T-helper 2 cell treated with Interferon-gamma antibody and Interleukin-4, amounts not matched to agents 5 μg/mL and 100 μg/mL, for 36 hours (primary cell): ENCODE data around the gene PDPK1.

Source experiments
- DNase-seq: peaks from one replicate; pipeline ENCODE4 v3.0.0; 2021; ENCODE audit warnings: low spot score
- H3K27ac Mint-ChIP-seq: one replicate; pipeline ENCODE4 v1.8.0; 2021; ENCODE audit warnings: mild to moderate bottlenecking, mixed read lengths
- H3K27me3 Mint-ChIP-seq: one replicate; pipeline ENCODE4 v1.8.0; 2021; ENCODE audit warnings: low read depth, mixed read lengths
- H3K36me3 Mint-ChIP-seq: one replicate; pipeline ENCODE4 v1.8.0; 2021; ENCODE audit warnings: low read depth, mixed read lengths
- H3K4me1 Mint-ChIP-seq: one replicate; pipeline ENCODE4 v1.8.0; 2021; ENCODE audit warnings: low read depth, mixed read lengths
- H3K4me3 Mint-ChIP-seq: one replicate; pipeline ENCODE4 v1.8.0; 2022; ENCODE audit warnings: mild to moderate bottlenecking, moderate library complexity, mixed read lengths
- H3K9me3 Mint-ChIP-seq: one replicate; pipeline ENCODE4 v1.8.0; 2021; ENCODE audit warnings: mixed read lengths

PDPK1 gene

GRCh38 chr16:2537451-2538379, at the start of gene PDPK1:
Gene PDPK1 (plus strand): TSS chr16:2538021. CDS start chr16:2538113, 92 bp downstream.
- H3K9me3 Mint-ChIP-seq: no peaks in the 10 kb centered on the region
- H3K27me3 Mint-ChIP-seq: no peaks in the 10 kb centered on the region
- peaks cover 21% of the 10 kb centered on the region for H3K4me1 Mint-ChIP-seq
- DNase-seq: peak; percentile 94
- peak within 1 kb of the TSS; percentile 92 for H3K27ac Mint-ChIP-seq
- peaks cover 15% of the 10 kb centered on the region for H3K36me3 Mint-ChIP-seq
- H3K4me3 Mint-ChIP-seq: peak within 1 kb of the TSS; percentile 91

GRCh38 chr16:2489581-2489980, 48.2 kb upstream of the PDPK1 start:
- peaks cover 10% of the 10 kb centered on the region for H3K4me1 Mint-ChIP-seq
- no peak for DNase-seq
- no peak overlapping the region for H3K27ac Mint-ChIP-seq
- H3K36me3 Mint-ChIP-seq: no peaks in the 10 kb centered on the region
- peaks cover 2% of the 10 kb centered on the region for H3K27me3 Mint-ChIP-seq
- no peak overlapping the region for H3K4me3 Mint-ChIP-seq
- H3K9me3 Mint-ChIP-seq: no peaks in the 10 kb centered on the region

- H3K27ac Mint-ChIP-seq: no peak overlapping the region
- no peak for DNase-seq
- H3K36me3 Mint-ChIP-seq: no peaks in the 10 kb centered on the region
- H3K4me1 Mint-ChIP-seq: peaks cover 10% of the 10 kb centered on the region
- peaks cover 2% of the 10 kb centered on the region for H3K27me3 Mint-ChIP-seq
- no peak overlapping the region for H3K4me3 Mint-ChIP-seq
- H3K9me3 Mint-ChIP-seq: no peaks in the 10 kb centered on the region
These were observed 47.4 kb upstream of the PDPK1 start for GRCh38 chr16:2490190-2491105.

- Mint-ChIP-seq H3K9me3 (no peaks in the 10 kb centered on the region), H3K27me3 (peaks cover 1% of the 10 kb centered on the region), H3K36me3 (no peaks in the 10 kb centered on the region), H3K4me3 (no peak overlapping the region), H3K27ac (no peak overlapping the region), H3K4me1 (peaks cover 3% of the 10 kb centered on the region)
- no peak for DNase-seq
These were observed 45.5 kb upstream of the PDPK1 start for GRCh38 chr16:2492292-2492691.

- no peaks in the 10 kb centered on the region for H3K27me3 Mint-ChIP-seq
- H3K4me3 Mint-ChIP-seq: no peak overlapping the region
- no peaks in the 10 kb centered on the region for H3K9me3 Mint-ChIP-seq
- H3K4me1 Mint-ChIP-seq: no peaks in the 10 kb centered on the region
- no peak overlapping the region for H3K27ac Mint-ChIP-seq
- peaks cover 1% of the 10 kb centered on the region for H3K36me3 Mint-ChIP-seq
- DNase-seq: no peak
These were observed 44.2 kb upstream of the PDPK1 start for GRCh38 chr16:2493605-2494004.

GRCh38 chr16:2494616-2495015, 43.2 kb upstream of the PDPK1 start:
- Mint-ChIP-seq H3K9me3 (no peaks in the 10 kb centered on the region), H3K27me3 (no peaks in the 10 kb centered on the region), H3K36me3 (peaks cover 1% of the 10 kb centered on the region), H3K4me3 (no peak overlapping the region), H3K4me1 (no peaks in the 10 kb centered on the region), H3K27ac (no peak overlapping the region)
- no peak for DNase-seq

GRCh38 chr16:2495041-2495440, 42.8 kb upstream of the PDPK1 start:
- H3K27ac Mint-ChIP-seq: no peak overlapping the region
- no peaks in the 10 kb centered on the region for H3K4me1 Mint-ChIP-seq
- H3K27me3 Mint-ChIP-seq: no peaks in the 10 kb centered on the region
- no peak for DNase-seq
- no peak overlapping the region for H3K4me3 Mint-ChIP-seq
- peaks cover 1% of the 10 kb centered on the region for H3K36me3 Mint-ChIP-seq
- no peaks in the 10 kb centered on the region for H3K9me3 Mint-ChIP-seq

- no peak overlapping the region for H3K4me3 Mint-ChIP-seq
- H3K36me3 Mint-ChIP-seq: peaks cover 1% of the 10 kb centered on the region
- no peaks in the 10 kb centered on the region for H3K4me1 Mint-ChIP-seq
- no peaks in the 10 kb centered on the region for H3K27me3 Mint-ChIP-seq
- no peak overlapping the region for H3K27ac Mint-ChIP-seq
- DNase-seq: no peak
- H3K9me3 Mint-ChIP-seq: no peaks in the 10 kb centered on the region
These were observed 41.4 kb upstream of the PDPK1 start for GRCh38 chr16:2496223-2497115.

- Mint-ChIP-seq H3K36me3 (peaks cover 1% of the 10 kb centered on the region), H3K4me1 (no peaks in the 10 kb centered on the region), H3K27me3 (no peaks in the 10 kb centered on the region), H3K9me3 (no peaks in the 10 kb centered on the region), H3K27ac (no peak overlapping the region), H3K4me3 (no peak overlapping the region)
- no peak for DNase-seq
These were observed 40.6 kb upstream of the PDPK1 start for GRCh38 chr16:2497116-2497630.

GRCh38 chr16:2497695-2498484, 39.9 kb upstream of the PDPK1 start:
- no peaks in the 10 kb centered on the region for H3K9me3 Mint-ChIP-seq
- H3K27me3 Mint-ChIP-seq: no peaks in the 10 kb centered on the region
- no peaks in the 10 kb centered on the region for H3K4me1 Mint-ChIP-seq
- no peak overlapping the region for H3K4me3 Mint-ChIP-seq
- peaks cover 1% of the 10 kb centered on the region for H3K36me3 Mint-ChIP-seq
- no peak overlapping the region for H3K27ac Mint-ChIP-seq
- no peak for DNase-seq

- H3K36me3 Mint-ChIP-seq: peaks cover 1% of the 10 kb centered on the region
- no peaks in the 10 kb centered on the region for H3K9me3 Mint-ChIP-seq
- no peak overlapping the region for H3K4me3 Mint-ChIP-seq
- no peak overlapping the region for H3K27ac Mint-ChIP-seq
- H3K4me1 Mint-ChIP-seq: no peaks in the 10 kb centered on the region
- no peak for DNase-seq
- no peaks in the 10 kb centered on the region for H3K27me3 Mint-ChIP-seq
These were observed 39.1 kb upstream of the PDPK1 start for GRCh38 chr16:2498531-2499253.

- no peak for DNase-seq
- H3K9me3 Mint-ChIP-seq: no peaks in the 10 kb centered on the region
- H3K4me1 Mint-ChIP-seq: no peaks in the 10 kb centered on the region
- no peak overlapping the region for H3K27ac Mint-ChIP-seq
- H3K27me3 Mint-ChIP-seq: no peaks in the 10 kb centered on the region
- H3K36me3 Mint-ChIP-seq: peaks cover 1% of the 10 kb centered on the region
- H3K4me3 Mint-ChIP-seq: no peak overlapping the region
These were observed 38.4 kb upstream of the PDPK1 start for GRCh38 chr16:2499454-2499853.
